Middle frontal gyrus (tissue), 1 donor: Measurements from ENCODE around the gene SLC4A1.

ENCODE experiments used
- DNase-seq: peaks from one replicate; pipeline ENCODE4 v3.0.0-alpha.2; 2015; ENCODE audit warnings: low spot score; ENCODE audit errors: extremely low spot score

SLC4A1 gene

GRCh38 chr17:44267818-44268490, at the start of gene SLC4A1:
TSS of gene SLC4A1 (minus strand) at chr17:44268135. CDS start at chr17:44262866, 5,269 bp downstream.
- DNase-seq = no peak

GRCh38 chr17:44317545-44317944, 49.6 kb upstream of the SLC4A1 start:
- DNase-seq = no peak

GRCh38 chr17:44315760-44316731, 48.1 kb upstream of the SLC4A1 start:
- DNase-seq = no peak

- no peak for DNase-seq
These were observed 47.1 kb upstream of the SLC4A1 start for GRCh38 chr17:44314869-44315661.

- no peak for DNase-seq
These were observed 46.6 kb upstream of the SLC4A1 start for GRCh38 chr17:44314524-44314868.

- DNase-seq = no peak
These were observed 46.1 kb upstream of the SLC4A1 start for GRCh38 chr17:44314031-44314430.

- no peak for DNase-seq
These were observed 44.6 kb upstream of the SLC4A1 start for GRCh38 chr17:44312396-44313104.

- DNase-seq = no peak
These were observed 43.7 kb upstream of the SLC4A1 start for GRCh38 chr17:44311562-44312181.

- no peak for DNase-seq
These were observed 42.9 kb upstream of the SLC4A1 start for GRCh38 chr17:44310609-44311376.

- no peak for DNase-seq
These were observed 42.3 kb upstream of the SLC4A1 start for GRCh38 chr17:44310188-44310587.

GRCh38 chr17:44309472-44309871, 41.5 kb upstream of the SLC4A1 start:
- DNase-seq = no peak

- DNase-seq = no peak
These were observed 40.9 kb upstream of the SLC4A1 start for GRCh38 chr17:44308865-44309264.

- DNase-seq = peak; percentile 84
These were observed 40.4 kb upstream of the SLC4A1 start, which contains the start of gene RUNDC3A for GRCh38 chr17:44308320-44308818. TSS of gene RUNDC3A (plus strand) at chr17:44308601. CDS start at chr17:44308833, 232 bp downstream.

GRCh38 chr17:44307387-44308186, 39.7 kb upstream of the SLC4A1 start:
- peak; percentile 53 for DNase-seq

- no peak for DNase-seq
These were observed 36.7 kb upstream of the SLC4A1 start for GRCh38 chr17:44304651-44305050.

GRCh38 chr17:44297975-44298374, 30.0 kb upstream of the SLC4A1 start:
- no peak for DNase-seq

- no peak for DNase-seq
These were observed 25.7 kb upstream of the SLC4A1 start for GRCh38 chr17:44293509-44294226.

GRCh38 chr17:44287651-44288050, 19.7 kb upstream of the SLC4A1 start:
- DNase-seq = no peak
